HepG2 (cell line): ENCODE measurements around the gene RPS14. TPM values are rescaled to one million over a fixed set of nuclear protein-coding genes. Genes with fewer than 3 reads are reported as not detected.

Experiments used
- AHDC1 ChIP-seq: sonication (generic); formaldehyde crosslinking; IDR thresholded peaks from 2 replicates; pipeline ENCODE4 v1.5.1; 2020; ENCODE audit warnings: mild to moderate bottlenecking, missing genetic modification reagents, borderline replicate concordance
- CCAR2 ChIP-seq: fragments of 200-400 bp; formaldehyde crosslinking; optimal IDR thresholded peaks from 2 replicates; pipeline ENCODE3; 2018; ENCODE audit warnings: low read depth, mild to moderate bottlenecking, low read length, moderate library complexity
- GATAD1 ChIP-seq: IDR thresholded peaks from 2 replicates; pipeline ENCODE4 v1.6.1; 2016; ENCODE audit warnings: missing genetic modification reagents, missing compliant biosample characterization
- HNF1A ChIP-seq, 2 experiments: sonication (generic) in 1 of 2; formaldehyde crosslinking in 1 of 2; IDR thresholded peaks; 2 replicates each; pipeline versions ENCODE4 v1.4.0 to v1.6.1; 2016 to 2020; ENCODE audit warnings: borderline replicate concordance in 1 of 2, low read depth in 1 of 2, mild to moderate bottlenecking in 1 of 2, missing genetic modification reagents in 1 of 2
- ISL2 ChIP-seq: sonication (generic); formaldehyde crosslinking; IDR thresholded peaks from 2 replicates; pipeline ENCODE4 v1.5.0; 2020; ENCODE audit warnings: missing genetic modification reagents
- MED1 ChIP-seq: sonication (generic); formaldehyde crosslinking; IDR thresholded peaks from 2 replicates; pipeline ENCODE4 v1.4.0; 2020; ENCODE audit warnings: missing genetic modification reagents
- REST ChIP-seq, 2 experiments: IDR thresholded peaks; 2 replicates each; pipeline ENCODE4 v1.6.1; 2011 to 2012; ENCODE audit warnings: low read length in 2 of 2, borderline replicate concordance in 1 of 2, low read depth in 1 of 2, mild to moderate bottlenecking in 1 of 2, moderate library complexity in 1 of 2
- TCF7 ChIP-seq: sonication (generic); IDR thresholded peaks from 2 replicates; pipeline ENCODE4 v1.6.1; 2016; ENCODE audit warnings: antibody characterized with exemption, low read depth
- ZNF124 ChIP-seq: sonication (generic); formaldehyde crosslinking; IDR thresholded peaks from 2 replicates; pipeline ENCODE4 v1.4.0; 2020; ENCODE audit warnings: missing genetic modification reagents
- ZNF503 ChIP-seq: sonication (generic); formaldehyde crosslinking; IDR thresholded peaks from 2 replicates; pipeline ENCODE4 v1.4.0; 2020; ENCODE audit warnings: missing genetic modification reagents
- ZNF550 ChIP-seq: sonication (generic); formaldehyde crosslinking; IDR thresholded peaks from 2 replicates; pipeline ENCODE4 v1.4.0; 2020; ENCODE audit warnings: mild to moderate bottlenecking, missing genetic modification reagents, borderline replicate concordance
- ZNF768 ChIP-seq: sonication (generic); formaldehyde crosslinking; IDR thresholded peaks from 2 replicates; pipeline ENCODE4 v1.4.0; 2020; ENCODE audit warnings: missing genetic modification reagents
- polyA plus RNA-seq, 8 experiments: library from polyadenylated mRNA; depleted of rRNA in 3 of 8; stranded (reverse) in 7 of 8; unstranded in 1 of 8; fragments of >200 nt; fragmentation: Illumina TruSeq in 4 of 8; extraction: Trizol in 4 of 8; gene quantifications; 2 replicates each; pipeline versions ENCODE4 v1.2.1 to v1.2.3, GENCODE V29; 2011 to 2016; ENCODE audit warnings: low read depth in 4 of 8, missing spikeins in 1 of 8, mixed read lengths in 1 of 8; ENCODE audit not compliant: insufficient read depth in 1 of 8
- total RNA-seq, 5 experiments: library from RNA; depleted of rRNA; stranded (reverse); fragments of >200 nt; fragmentation: Illumina TruSeq; extraction: Trizol; gene quantifications; 2 replicates each; pipeline ENCODE4 v1.2.3, GENCODE V29; 2016; ENCODE audit warnings: low read depth in 1 of 5

Gene RPS14
- total and polyA plus RNA-seq, 2 of the 13 experiments (the other 11 are each of a cell fraction or from before 2014, with no cell fraction given), result 2,116 to 3,295 TPM

GRCh38 chr5:150485693-150486401, 36.3 kb upstream of the RPS14 start (continued):
- peak; percentile 2; the same call in 1 of the 2 replicates for TF ChIP-seq ZNF768 (CRISPR knock-in tag)
- no peak for TF ChIP-seq HNF1A (IDR thresholded peaks at IDR 0.05; ENCODE audit: low read depth)
- TF ChIP-seq HNF1A (CRISPR knock-in tag; IDR thresholded peaks at IDR 0.05; ENCODE audit: borderline replicate concordance), result no peak
- no peak for TF ChIP-seq AHDC1 (CRISPR knock-in tag)
- TF ChIP-seq MED1 (CRISPR knock-in tag), result no peak
- no peak for TF ChIP-seq ZNF503 (CRISPR knock-in tag)
- no peak for TF ChIP-seq REST (IDR thresholded peaks at IDR 0.05; ENCODE audit: borderline replicate concordance in 1 of 2, low read depth in 1 of 2, low read length in 2 of 2)
- no peak for TF ChIP-seq CCAR2
- no peak for TF ChIP-seq ISL2 (CRISPR knock-in tag)
- TF ChIP-seq ZNF124 (CRISPR knock-in tag), result no peak
- no peak for TF ChIP-seq GATAD1
- no peak for TF ChIP-seq TCF7
- no peak for TF ChIP-seq ZNF550 (CRISPR knock-in tag)
